ENCODE measurements around the gene SPTBN2.

The SPTBN2 gene

DNA sequence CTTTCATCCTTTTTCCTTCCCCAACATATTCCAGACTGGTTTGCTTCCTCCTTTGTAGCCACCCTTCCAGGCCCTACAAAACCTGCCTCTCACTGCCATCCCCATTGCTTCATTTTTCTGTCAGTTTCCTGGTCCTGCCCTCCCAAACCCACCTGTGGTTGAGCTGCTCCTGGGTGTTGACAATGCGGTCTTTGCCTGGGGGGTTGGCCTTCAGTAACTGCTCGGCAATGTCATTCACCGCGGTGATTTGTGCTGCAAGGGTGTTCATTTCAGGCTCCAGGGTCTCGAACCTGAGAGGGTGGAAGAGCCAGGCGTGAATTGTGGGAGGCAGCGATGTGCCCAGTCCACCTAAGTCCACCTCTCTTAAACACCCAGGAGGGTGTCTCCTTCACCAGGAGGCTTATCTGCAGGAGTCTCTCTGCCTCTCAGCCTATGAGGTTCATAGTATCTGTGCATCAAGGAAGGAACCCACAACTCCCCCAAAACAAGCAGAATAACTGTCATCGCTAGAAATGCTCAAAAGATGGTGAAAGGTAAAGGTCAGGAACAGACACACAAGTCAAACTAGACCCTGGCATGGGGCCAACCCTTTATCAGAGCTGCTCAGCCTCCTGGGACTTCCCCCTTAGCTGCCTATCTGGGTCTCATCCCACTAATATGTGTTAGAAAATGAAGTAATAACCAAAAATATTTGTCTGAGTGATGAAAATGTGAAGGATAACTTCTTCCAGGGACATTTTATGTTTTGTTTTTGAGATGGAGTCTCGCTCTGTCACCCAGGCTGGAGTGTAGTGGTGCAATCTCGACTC is 27.4 kb downstream of the SPTBN2 start:
- no peak for DNase-seq (ENCODE audit: low read depth)

DNA sequence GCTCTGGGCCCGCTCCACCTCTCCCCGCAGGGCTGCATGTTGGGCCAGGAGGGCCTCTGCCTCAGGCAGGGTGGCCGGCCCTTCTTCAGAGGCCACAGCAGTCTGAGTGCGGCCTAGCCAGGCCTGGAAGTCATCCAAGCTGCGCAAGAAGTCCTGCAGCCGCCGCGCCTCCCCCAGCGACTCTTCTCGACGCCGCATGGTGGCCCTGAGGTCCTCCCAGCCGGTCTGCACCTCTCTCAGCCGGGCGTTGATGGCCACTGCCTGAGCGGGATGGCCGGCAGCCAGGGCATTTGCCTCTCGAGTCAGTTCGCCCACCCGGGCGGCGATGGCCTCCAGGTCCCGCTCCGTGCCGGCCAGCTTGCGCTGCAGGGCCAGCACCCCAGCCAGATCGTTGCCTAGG is 28.3 kb downstream of the SPTBN2 start:
- no peak for DNase-seq (ENCODE audit: low read depth)

DNA sequence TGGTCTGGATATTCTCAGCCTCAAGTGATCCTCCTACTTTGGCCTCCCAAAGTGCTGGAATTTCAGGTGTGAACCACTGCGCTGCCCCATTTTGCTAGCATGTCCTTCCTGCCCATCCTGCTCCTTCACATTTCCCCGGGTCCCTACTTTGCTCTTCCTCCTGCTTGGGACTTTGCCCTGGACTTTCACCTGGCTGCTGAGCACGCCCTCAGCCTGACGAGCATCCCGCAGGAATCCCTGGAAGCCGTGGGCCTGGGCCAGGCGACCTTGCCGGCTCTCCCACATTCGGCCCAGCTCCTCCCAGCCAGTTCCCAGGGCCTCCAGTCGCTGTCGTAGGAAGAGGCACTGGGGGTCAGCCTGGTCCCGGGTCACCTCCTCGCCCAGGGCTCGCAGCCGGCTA is 28.7 kb downstream of the SPTBN2 start:
- no peak for DNase-seq (ENCODE audit: low read depth)

GRCh38 chr11:66698491-66698890 is 30.5 kb downstream of the SPTBN2 start:
- DNase-seq (ENCODE audit: low read depth) = no peak

- no peak for DNase-seq (ENCODE audit: low read depth)
These were observed 31.0 kb downstream of the SPTBN2 start for GRCh38 chr11:66697988-66698387.

GRCh38 chr11:66696146-66696545 is 32.9 kb downstream of the SPTBN2 start:
- no peak for DNase-seq (ENCODE audit: low read depth)

DNA sequence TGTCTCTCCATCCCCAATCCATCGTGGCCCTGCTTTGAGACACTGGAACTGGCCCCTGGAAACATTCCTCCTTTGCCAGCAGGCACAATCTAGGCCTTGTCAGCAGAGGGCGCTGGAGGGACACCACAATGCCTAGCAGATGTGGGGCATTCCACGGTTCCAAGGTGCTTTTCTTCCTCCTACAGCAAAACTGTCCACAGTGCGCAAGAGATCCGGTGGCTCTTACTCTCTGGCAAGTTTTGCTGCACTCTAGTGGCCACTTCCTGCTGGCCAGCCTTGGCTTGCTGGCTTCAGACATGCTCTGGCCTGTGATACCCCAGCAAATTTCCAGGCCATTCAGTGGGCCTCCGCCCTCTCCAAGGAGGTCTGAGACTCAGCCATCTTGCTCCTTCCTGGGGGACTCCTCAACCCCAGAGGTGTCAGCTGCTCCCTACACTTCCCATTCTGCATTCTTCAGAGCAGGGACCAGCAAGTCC is 34.2 kb downstream of the SPTBN2 start:
- DNase-seq (ENCODE audit: low read depth) = peak; percentile 77

DNA sequence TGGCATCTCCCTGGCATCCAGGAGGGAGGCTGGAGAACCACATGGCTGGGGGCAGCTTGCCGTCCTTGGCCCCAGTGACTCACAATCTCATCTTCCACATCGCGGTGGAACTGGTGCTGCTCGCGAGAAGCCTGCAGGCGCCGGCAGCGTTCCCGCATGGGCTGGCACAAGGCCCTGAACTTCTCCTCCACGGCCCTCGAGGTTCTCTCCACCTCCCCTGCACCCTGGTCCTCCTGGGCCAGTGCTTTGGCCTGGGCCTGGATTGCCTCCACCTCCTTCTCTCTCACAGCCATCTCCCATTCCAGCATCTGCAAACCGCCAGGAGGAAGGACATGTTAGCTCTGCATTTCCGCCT is 35.0 kb downstream of the SPTBN2 start:
- no peak for DNase-seq (ENCODE audit: low read depth)

DNA sequence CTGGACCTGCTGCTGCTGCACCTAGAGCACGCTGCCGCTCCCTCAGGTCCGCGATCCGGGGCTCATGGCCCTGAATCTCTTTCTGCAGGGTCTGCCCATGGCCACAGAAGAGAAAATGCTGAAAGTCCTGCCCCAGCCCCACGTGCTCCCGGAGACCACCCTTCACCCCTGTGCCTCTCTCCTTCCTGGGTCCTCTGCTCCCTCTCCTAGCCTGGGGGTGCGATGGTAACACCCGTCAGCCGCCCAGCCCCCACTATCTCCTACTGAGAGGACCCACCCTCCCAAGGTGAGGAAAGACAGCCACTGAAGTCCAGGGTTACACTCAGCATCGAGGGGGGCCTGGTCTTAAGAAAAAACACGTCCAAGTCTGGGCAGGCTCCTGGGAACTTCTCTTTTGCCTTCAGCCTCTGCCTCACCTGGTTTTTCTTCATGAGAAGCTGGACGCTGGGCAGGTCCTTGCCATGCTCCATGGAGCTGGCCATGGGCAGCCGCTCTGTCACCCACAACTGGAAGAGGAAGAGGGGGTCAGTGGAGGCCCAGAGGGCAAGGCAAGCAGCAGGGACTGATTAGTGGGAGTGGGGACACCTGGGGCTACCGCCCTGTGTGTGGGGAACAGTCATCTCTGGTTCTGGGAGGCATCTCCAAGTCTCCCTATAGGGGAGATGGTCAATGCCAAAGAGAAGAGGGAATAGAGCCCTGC is 35.5 kb downstream of the SPTBN2 start:
- no peak for DNase-seq (ENCODE audit: low read depth)

- DNase-seq (ENCODE audit: low read depth) = no peak
These were observed 36.1 kb downstream of the SPTBN2 start for GRCh38 chr11:66692871-66693331.

- no peak for DNase-seq (ENCODE audit: low read depth)
These were observed 36.6 kb downstream of the SPTBN2 start for GRCh38 chr11:66692446-66692845.

- no peak for DNase-seq (ENCODE audit: low read depth)
These were observed 37.6 kb downstream of the SPTBN2 start for GRCh38 chr11:66691311-66691980.

DNA sequence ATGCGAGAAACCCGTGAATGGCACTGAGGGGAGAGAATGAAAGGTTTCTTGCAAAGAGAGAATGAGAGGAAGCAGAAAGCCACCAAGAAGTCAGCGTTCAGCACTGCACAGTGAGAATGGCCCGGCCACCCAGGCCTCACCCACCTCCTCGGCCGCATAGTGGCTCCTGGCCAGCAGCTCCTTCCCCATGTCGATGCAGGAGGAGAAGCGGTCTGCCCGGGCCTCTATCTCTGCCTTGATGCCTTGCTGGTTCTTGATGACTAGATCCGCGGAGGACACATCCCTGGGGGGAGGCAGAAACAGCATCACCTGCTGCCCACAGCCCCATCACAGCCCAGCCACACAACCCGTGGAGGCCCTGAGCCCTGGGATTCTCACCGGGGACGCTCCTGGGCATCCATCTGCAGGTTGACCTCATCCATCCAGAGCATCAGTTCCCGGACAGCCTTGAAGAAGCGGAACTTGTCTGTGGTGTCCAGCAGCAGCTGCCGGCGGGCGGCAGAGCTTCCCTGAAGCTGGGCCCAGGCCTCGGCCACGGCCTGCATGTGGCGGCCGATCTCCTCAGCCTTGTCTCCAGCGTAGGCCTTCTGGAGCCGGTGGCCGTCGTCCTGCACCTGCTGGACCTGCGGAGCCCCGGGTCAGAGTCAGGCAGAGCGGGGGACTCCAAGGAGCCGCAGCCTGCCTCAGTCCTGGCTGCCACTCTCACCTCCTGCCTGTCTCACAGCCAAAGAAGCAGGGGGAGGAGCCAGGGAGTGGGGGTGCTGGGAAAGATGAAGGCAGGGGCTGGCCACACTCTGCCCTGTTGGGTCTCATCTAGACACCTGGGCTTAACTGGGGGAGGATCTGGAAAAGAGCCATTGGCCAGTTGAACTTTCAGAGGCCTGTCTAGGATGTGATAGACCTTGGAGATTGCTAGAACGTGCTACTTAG is 39.1 kb downstream of the SPTBN2 start:
- DNase-seq (ENCODE audit: low read depth) = no peak

GRCh38 chr11:66688561-66689534 is 40.2 kb downstream of the SPTBN2 start:
- DNase-seq (ENCODE audit: low read depth) = no peak

- no peak for DNase-seq (ENCODE audit: low read depth)
These were observed 41.2 kb downstream of the SPTBN2 start for GRCh38 chr11:66687831-66688281.

DNA sequence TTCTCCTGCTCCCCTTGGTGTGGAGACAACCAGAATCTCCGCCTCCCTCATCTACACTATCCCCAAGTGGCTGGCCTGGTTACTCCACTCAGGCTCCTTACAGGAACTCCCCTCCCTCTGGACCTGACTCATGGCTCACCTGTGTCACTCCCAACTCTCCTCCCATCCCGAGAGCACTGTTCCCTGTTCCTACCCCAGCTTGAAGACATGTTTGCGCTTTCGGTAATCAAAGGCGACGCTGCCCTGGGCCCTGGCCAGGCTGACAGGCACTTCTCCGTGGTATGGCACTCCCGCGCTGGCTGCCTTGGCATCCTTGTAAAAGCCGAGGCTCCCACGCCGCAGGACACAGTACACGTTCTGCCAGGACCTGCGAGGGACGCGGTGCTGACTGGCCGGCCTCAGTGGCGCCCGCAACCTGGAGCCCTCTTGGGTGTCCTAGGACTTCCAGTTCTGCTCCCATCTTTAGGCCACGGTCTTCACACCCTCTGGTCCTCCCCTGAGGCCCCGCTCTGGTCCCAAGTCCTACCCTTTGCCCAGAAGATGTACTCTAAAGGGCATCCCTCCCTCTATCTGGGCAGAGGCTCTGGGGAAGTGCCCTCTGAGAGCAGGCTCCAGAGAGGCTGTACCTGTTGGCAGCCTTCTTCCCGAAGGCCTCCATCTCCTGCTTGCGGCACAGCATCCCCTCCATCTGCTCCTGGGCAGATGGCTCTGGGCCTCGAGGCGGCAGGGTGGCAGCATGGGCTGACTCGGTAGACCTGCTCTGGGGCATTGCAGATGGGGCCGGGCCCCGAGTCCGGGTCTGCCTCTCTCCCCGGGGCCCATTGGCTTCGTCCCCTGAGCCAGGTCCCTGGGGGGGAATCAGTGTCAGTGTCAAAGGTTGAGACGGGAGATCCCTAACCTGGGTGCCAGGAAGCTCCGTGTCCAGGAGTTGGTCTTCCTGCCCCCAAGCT is 41.9 kb downstream of the SPTBN2 start:
- no peak for DNase-seq (ENCODE audit: low read depth)

- DNase-seq (ENCODE audit: low read depth) = no peak
These were observed 42.8 kb downstream of the SPTBN2 start for GRCh38 chr11:66686100-66686785.

- DNase-seq (ENCODE audit: low read depth) = no peak
These were observed 43.5 kb downstream of the SPTBN2 start for GRCh38 chr11:66685276-66686099.
